Measurements from ENCODE around the gene KRT6A.
"Not testable (repeated sequence)": the region's sequence is repeated elsewhere in the genome, so short reads cannot be mapped to it uniquely, and the experiment has no call there.

Gene KRT6A

GRCh38 chr12:52461693-52462092, 31.4 kb downstream of the KRT6A start:
- no peak overlapping the region for H3K4me3 ChIP-seq (ENCODE audit: low read length)
- no peak for TF ChIP-seq CTCF (conservative IDR thresholded peaks at IDR 0.05; ENCODE audit: low read depth, low read length)
- DNase-seq (ENCODE audit: low read depth) = no peak

- H3K4me3 ChIP-seq (ENCODE audit: low read length) = no peak overlapping the region
- no peak for DNase-seq (ENCODE audit: low read depth)
- no peak for TF ChIP-seq CTCF (conservative IDR thresholded peaks at IDR 0.05; ENCODE audit: low read depth, low read length)
Observed at GRCh38 chr12:52458861-52459260, 34.2 kb downstream of the KRT6A start.

GRCh38 chr12:52455821-52456220, 37.2 kb downstream of the KRT6A start:
- H3K4me3 ChIP-seq (ENCODE audit: low read length) = no peak overlapping the region
- no peak for TF ChIP-seq CTCF (conservative IDR thresholded peaks at IDR 0.05; ENCODE audit: low read depth, low read length)
- DNase-seq (ENCODE audit: low read depth) = no peak

- no peak overlapping the region for H3K4me3 ChIP-seq (ENCODE audit: low read length)
- DNase-seq (ENCODE audit: low read depth) = no peak
- TF ChIP-seq CTCF (conservative IDR thresholded peaks at IDR 0.05; ENCODE audit: low read depth, low read length) = no peak
Observed at GRCh38 chr12:52454411-52455201, 38.5 kb downstream of the KRT6A start.

- TF ChIP-seq CTCF (conservative IDR thresholded peaks at IDR 0.05; ENCODE audit: low read depth, low read length) = no peak
- no peak for DNase-seq (ENCODE audit: low read depth)
- no peak within 1 kb of the TSS for H3K4me3 ChIP-seq (ENCODE audit: low read length)
Observed at GRCh38 chr12:52452101-52452500, 41.0 kb downstream of the KRT6A start, which contains the start of gene KRT6B. TSS of gene KRT6B (minus strand) at chr12:52452146. CDS start at chr12:52452078, 68 bp downstream.

GRCh38 chr12:52448228-52448627, 44.8 kb downstream of the KRT6A start:
- no peak for TF ChIP-seq CTCF (conservative IDR thresholded peaks at IDR 0.05; ENCODE audit: low read depth, low read length)
- no peak for DNase-seq (ENCODE audit: low read depth)
- no peak overlapping the region for H3K4me3 ChIP-seq (ENCODE audit: low read length)

GRCh38 chr12:52447196-52447595, 45.9 kb downstream of the KRT6A start:
- not testable (repeated sequence) for DNase-seq (ENCODE audit: low read depth); H3K4me3 ChIP-seq (ENCODE audit: low read length)

Measured in retinal pigment epithelial cell (primary cell).